ENCODE results near the gene RNF222.
"Not testable (repeated sequence)": the region's sequence is repeated elsewhere in the genome, so short reads cannot be mapped to it uniquely, and the experiment has no call there.

The RNF222 gene

DNA sequence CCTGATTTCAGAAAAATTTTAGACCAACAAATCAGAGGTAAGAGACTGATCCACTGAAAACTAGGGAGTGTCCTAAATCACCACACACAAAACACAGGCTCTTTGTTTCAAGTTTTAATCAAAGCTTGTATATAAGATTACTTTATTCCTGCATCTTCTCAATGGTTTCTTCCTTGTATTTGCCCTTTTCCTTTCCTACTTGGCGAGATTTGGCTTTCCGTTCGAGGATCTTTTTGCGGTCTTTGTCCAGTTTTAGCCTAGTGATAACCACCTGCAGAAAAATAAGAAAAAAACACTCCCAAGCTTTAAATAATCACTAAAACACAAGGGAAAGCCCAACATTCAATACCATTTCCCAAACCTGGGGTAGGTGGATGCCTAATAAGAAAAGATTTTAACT, 20.2 kb downstream of the RNF222 start:
- DNase-seq = no peak

DNA sequence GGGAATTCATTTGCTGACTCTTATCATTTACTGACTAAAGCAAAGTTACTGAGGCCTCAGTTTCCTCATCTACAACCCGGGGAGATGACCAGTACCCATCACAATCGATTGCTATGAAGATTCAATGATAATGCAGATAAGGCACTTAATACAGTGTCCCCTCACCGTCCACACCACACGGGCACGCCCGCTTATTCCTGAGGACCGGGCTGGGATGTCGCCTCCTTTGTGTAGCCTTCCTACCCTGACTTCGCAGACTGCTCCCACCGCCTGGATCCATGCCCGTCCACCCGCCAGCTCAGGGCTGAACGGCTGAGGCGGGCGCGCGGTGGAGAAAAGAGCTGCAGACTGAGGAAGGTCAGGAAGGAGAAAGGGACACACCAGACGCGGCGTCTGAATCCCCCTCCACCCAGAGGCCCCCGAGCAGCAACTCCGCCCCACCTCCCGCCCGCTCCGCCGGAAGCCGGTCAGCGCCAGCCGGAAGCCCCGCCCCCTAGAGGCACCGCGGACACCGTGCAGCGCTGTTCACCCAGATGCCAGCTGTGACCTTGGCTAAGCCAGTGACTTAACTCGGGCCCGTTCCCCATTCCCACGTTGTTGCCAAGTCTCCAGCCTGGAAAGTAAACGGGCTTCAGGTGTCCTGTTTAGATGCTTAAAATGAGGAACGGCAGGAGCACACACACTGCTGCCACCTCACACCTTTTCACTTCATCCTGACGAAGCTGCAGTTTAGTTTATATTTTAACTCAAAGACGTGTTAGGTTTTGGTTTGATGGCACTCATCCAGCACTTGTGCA, 21.2 kb downstream of the RNF222 start, which contains the start of gene KRABD2:
Gene KRABD2, minus strand, starts transcription at position 434 of the 797 bp plus-strand sequence.
- DNase-seq = peak; percentile 90

DNA sequence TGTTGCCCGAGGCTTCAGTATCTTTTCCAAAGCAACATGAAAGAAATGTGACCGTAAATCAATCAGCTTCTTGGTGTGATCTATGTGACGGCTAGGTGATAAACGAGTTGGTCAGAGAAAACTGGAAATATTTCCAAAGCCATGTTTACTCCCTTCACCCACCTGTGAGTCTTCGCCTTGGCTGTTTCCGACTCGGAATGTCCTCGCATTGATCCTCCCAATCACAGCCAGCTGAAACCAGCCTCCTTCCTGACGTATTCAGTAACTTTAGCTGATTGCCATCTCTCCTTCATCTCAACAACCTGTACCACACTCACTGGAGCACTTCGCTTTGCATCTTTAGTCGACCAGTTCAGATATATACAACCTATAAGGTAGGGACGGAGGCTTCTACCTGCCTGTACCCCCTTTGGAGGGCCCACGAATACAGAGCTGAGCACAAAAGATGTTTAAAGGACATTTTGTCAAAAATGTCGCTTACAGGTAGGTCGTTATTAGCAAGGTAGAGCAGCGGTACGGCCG, 21.8 kb downstream of the RNF222 start:
- no peak for DNase-seq

DNA sequence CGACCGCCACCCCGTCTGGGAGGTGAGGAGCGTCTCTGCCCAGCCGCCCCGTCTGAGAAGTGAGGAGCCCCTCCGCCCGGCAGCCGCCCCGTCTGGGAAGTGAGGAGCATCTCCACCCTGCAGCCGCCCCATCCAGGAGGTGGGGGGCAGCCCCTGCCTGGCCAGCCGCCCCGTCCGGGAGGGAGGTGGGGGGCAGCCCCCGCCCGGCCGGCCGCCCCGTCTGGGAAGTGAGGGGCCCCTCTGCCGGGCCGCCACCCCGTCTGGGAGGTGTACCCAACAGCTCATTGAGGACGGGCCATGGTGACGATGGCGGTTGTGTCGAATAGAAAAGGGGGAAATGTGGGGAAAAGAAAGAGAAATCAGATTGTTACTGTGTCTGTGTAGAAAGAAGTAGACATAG, 23.8 kb downstream of the RNF222 start:
- DNase-seq = not testable (repeated sequence)

DNA sequence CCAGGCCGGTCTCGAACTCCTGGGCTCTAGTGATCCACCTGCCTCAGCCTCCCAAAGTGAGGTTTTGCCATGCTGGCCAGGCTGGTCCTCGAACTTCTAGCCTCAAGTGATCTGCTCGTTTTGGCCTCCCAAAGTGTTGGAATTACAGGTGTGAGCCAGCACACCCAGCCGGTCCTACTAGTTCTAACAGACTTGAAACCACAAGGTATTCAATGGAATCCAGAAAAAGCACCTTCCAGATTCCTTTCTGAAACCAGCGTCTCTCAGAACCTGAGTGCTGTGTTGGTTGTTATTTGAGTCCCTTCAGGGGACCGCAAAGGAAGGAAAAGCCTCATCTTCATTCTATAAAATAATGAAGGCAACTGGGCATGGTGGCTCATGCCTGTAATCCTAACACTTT, 25.2 kb downstream of the RNF222 start:
- no peak for DNase-seq

DNA sequence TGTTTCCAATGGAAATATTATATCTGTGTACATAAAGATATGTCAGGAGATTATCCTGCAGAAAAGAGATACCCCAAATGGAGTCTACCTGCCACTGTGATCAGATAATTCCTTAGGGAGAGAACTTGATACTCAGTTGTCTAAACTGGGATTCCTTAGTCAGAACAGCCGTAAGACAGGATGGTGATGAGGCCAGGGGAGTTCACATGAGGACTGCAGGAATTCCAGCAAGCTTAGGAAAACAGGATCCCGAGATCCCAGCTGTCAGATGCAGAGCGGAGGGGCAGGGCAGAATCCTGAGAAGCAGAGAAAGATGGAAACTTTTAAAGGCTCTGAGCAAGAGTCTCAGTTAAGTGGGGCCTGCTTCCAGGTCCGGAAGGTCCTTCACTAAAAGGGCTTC, 25.8 kb downstream of the RNF222 start:
- no peak for DNase-seq

DNA sequence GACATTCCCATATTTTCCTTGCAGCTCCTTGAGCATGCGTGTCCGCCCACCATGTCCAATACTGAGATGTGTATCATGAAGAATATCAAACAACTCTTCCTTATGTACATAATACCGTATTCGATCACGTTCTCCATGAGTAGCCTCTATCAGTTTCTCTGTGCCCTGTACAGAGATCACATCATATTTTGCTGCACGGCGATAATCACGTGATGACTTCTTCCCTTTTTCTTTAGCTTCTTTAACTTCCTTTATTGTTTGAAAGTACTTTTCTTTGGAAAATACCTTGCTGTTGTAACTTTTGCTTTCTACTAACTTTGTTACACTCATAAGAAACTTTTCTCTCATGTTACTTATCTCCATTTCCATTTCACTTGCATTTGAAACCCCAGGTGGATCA, 27.7 kb downstream of the RNF222 start:
- no peak for DNase-seq

DNA sequence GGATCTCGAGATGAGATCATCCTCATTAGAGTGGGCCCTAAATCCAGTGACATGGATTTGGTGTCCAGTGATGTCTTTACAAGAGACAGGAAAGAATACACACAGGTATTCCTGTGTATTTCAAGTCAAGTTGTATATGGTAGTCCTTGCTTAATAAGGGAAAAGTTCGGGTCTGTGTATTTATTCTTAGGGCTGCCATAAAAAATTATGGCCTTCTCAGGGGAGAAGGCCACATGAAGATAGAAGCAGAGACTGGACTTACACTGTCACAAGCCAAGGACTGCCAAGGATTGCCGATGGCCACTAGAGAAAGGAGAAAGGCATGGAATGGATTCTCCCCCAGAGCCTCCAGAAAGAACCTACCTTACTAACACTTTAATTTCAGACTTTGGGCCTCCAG, 29.4 kb downstream of the RNF222 start:
- DNase-seq = no peak

DNA sequence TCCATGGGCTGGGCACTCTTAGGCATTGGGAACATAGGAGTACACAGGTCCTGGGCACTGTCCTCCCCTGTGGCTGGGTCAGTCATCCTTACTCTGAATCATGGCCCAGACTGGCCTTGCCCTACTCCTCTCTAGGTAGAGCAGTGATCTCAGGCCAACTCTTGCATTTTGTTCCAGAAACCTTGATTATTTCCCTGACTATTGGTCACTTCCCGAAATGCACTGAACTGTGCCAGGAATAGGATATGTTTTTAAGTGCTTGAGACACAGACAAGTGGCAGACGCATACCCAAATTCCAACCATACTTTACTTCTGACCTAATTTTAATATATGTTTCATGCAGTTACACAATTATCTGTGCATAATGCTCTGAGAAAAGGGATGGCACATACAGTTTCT, 31.4 kb downstream of the RNF222 start:
- no peak for DNase-seq

DNA sequence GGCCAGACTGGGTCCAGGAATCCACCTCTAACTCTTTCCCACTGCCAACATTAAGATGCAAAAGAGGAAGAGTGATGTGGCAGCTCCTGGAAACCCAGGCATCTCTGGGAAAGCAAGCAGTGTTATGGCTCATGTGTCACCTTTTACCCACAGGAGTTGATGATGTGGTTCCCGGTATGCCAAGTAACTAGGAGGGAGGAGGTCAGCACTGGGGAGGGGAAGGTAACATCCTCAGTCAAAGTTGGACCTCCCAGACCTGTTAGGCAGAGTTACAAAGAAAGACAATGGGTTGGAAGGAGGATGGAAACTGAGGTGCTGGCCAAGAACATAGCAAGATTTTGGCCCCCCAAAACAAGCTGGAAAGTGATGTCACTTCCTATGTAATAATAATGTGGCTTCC, 32.5 kb downstream of the RNF222 start:
- DNase-seq = no peak

DNA sequence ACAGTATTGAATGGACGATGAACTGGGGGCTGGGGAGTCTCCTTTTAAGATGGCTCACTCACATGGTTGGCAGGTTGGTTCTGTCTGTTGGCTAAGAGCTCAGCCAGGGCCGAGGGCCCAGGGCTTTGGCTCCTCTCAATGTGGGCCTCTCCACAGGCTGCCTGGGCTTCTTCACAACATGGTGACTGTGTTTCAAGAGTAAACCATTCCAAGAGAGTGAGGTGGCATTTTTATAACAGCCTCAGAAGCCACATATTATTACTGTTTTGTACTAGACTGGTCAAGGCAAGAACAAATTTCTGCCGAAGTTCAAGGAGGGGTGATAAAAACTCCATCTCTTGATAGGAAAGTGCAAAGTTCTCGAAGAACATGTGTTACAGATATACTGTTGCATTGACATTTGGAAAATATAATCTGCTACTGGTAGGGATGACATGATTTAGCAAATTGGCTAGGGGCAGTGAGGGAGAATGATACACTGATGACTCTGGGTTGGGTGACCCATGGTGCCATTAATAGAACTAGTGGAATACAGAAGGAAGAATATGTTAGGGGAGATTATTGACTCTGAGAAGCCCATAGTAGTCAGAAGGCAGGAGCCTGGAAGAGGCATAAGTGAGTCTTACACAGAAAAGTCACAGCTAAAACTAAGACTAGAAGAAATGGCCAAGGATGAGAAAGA, 34.8 kb downstream of the RNF222 start:
- DNase-seq = no peak

DNA sequence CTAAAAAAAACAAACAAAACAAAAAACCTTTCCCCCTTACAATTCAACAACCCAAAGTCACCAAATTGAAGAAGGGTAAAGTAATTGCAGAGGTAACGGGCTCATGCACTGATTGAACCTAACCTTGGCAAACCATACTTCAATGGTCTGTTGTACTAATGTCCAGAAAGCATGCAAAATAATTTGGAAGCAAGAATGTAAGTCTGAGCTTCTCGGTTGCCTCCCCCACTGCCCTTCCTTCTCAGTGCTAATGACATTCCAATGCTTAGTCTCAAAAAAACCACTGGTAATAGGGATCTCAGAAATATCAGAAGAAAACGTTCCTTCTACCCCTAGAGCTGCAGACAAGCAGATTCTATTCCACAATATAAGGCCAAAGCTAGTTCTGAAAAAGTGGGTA, 36.9 kb downstream of the RNF222 start:
- no peak for DNase-seq

DNA sequence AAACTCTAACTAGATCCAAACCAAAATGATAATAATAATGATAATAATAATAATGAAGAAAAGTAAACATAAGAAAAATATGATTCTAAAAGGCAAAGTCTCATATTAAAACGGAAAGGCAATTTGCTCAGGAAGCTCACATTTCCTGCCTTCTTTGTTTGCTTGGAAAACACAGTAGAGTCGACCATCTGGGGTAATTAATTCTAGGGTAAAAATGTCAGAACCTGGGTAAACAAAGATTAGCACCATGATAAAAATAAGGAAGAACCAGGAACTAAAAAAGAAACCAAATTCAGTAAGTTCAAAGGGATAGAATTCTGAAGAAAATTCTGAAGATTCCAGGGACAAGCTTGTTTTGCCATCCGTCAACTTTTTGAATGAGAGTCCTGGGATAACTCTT, 37.4 kb downstream of the RNF222 start:
- DNase-seq = no peak

DNA sequence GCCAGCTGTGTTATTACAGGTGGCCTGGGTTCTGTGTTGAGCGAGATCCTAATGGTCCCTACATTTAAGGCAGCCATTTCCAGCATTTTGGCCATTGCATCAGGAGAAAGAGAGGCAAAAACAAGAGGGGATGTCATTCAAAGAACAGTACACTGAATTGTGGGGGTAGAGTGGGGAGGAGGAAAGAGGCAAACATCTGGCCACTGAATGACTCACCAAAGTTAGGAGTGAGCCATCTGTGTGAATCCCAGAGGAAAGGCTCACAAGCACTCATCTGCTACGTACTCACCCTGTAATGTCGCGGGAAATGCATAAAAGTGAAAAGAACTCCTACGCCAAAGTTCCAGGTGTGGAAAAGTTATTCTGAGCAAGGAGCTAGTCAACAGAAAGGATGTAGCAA, 37.9 kb downstream of the RNF222 start:
- no peak for DNase-seq

DNA sequence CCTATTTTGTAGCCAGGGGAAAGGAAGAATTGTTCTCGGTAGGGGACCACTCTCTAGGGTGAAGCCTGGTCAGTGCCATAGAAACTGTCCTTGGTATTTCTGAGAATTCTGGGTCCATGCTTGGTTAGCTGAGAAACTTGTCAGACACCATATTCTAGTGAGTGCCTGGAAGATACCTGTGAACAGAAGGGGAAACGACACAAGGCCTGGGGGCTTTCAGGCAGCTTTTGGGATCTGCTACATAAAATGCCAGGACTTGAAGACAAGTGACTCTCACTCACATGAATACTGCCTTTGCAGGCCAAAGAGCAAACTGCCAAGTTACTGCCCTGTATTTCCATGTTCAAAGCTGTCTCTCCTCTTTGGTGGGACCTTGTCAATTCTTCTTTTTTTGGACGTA, 39.7 kb downstream of the RNF222 start:
- no peak for DNase-seq

DNA sequence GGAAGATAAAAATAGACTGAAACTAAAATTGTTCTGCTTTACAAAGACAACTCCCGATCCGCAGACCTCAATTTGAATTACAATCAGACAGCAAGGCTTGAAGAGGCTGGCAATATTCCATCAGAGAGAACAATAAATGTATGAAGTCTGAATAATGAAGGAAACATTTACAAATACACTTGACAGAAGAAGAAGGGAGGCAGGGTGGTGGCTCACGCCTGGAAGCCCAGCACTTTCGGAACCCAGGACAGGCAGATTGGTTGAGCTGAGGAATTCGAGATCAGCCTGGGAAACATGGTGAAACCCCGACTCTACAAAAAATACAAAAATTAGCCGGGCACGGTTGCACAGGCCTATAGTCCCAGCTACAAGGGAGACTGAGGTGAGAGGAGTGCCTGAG, 43.4 kb downstream of the RNF222 start:
- no peak for DNase-seq

DNA sequence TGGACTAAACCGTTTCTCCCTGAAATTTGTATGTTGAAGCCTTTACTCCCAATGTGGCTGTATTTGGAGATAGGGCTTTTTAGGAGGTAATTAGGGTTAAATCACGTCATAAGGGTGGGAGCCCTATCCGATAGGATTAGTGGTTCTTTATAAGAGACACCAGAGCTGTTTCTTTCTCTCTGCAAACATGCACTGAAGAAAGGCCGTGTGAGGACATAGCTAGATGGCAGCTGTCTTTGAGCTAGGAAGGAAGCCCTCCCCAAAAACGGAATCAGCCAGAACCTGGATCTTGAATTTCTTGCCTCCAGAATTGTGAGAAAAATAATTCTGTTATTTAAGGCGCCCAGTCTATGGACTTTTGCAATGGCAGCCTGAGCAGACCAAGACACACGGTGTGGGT, 43.9 kb downstream of the RNF222 start:
- no peak for DNase-seq

DNA sequence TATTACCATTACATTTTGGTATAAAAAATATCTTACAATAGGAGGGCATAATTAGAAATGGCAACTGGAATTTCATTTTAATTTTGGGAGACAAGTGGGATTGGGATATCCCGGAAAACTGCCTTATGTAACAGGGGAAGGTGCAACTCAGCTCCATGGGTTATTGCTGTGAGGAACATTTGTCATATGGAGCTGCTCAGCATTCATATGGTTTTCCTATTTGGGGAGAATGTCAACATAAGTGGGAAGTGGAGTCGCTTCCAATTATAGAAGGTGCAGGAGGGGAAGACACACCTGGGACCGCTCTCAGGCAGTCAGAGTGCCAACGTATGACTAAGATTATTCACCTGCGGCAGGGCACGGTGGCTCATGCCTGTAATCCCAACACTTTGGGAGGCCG, 47.3 kb downstream of the RNF222 start:
- no peak for DNase-seq

DNA sequence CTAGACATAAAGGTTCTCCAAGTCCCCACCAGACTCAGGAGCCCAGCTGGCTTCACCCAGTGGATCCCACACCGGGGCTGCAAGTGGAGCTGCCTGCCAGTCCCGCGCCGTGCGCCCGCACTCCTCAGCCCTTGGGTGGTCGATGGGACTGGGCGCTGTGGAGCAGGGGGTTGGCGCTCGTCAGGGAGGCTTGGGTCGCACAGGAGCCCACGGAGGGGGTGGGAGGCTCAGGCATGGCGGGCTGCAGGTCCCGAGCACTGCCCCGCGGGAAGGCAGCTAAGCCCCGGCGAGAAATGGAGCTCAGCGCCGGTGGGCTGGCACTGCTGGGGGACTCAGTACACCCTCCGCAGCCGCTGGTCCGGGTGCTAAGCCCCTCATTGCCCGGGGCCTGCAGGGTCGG, 50.6 kb downstream of the RNF222 start:
- DNase-seq = not testable (repeated sequence)

DNA sequence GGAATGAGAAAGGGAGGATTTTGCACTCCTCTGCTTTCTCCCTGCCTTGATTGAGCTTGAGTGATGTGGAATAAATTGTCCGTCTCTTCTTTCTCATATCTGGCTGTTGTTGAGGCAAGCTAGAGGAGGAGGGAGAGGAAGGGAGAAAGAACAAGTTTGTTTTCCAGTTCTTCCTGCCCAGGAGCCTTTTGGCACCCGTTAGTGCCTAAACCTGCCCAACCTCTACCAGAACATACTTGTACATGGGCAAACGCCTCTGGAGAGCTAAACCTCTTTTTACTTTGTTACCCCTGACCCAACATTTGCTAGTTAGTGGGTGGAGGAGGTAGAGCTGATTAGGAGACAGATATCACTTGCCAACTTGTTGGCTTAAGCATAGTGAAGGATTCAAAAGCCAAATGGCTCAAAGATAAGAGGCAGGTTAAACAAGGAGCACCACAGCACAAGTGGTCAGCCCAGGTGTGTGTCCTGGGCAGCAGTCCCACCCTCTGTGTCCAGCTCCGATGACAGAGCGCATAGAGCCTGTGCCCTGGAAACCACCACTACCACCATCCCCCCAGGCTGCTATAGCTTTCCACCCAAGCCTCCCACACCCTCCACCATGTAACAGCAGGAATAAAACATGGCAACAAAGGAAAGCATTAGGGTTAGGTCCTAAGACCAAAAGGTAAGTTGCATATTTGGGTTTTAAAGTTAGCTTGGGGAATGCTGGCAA, 51.5 kb downstream of the RNF222 start:
- DNase-seq = no peak

DNA sequence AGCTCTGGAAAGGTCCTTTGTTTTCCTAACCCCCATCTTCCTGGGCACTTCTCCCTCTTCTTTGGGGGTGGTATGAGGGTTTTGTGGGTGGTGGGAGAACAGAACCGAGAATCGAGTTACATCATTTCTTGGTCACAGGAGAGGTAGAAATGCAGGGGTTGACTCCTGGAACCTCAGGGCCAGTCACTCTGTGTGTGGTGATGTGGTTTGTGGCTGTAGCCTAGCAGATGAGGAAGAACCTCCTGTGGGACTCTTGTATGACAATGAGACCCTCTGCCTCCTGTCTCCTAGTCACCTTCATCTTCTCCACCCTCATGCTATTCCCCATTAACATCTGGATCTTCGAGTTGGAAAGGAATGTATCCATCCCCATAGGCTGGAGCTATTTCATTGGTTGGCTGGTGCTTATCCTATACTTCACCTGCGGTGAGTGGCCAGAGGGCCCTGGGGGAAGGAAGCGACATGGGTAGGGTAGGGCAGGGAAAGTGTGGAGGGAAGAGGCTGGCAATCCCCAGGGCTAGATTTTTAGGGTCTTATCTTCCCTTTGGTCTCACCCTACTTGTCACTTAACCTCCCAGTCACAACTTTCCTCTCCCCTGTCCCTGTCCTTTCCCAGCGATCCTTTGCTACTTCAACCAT, 52.5 kb downstream of the RNF222 start:
- no peak for DNase-seq

DNA sequence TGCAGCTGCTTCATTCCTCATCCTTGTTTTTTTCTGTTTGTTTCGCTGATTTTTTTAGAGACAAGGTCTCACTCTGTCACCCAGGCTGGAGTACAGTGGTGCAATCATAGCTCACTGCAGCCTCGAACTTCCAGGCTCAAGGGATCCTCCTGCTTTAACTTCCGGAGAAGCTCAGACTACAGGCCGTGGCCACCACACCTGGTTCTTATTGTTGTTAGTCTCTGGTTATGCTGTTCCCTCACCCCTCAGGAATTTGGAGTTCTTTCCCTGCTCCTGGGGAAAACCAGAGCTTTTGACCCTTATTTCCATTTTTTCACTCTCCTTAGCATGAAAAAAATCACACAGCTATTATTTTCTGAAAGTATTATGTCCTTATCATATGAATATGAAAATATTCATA, 56.2 kb downstream of the RNF222 start:
- no peak for DNase-seq

Measured in stimulated activated naive CD4-positive, alpha-beta T cell treated with Interleukin-2 at 50 U/mL for 16 hours (primary cell).